ENCODE measurements around the gene SERTAD1.
"Not testable (repeated sequence)": the region's sequence is repeated elsewhere in the genome, so short reads cannot be mapped to it uniquely, and the experiment has no call there.

Gene SERTAD1

GRCh38 chr19:40412866-40413265, 12.9 kb downstream of the SERTAD1 start:
- Histone ChIP-seq H3K4me3 (ENCODE audit: low read depth in 1 of 2, low read length in 2 of 2) (no peak overlapping the region), H3K36me3 (ENCODE audit: control insufficient read depth in 1 of 2, insufficient read depth in 2 of 2, low read length in 2 of 2) (no peaks in the 10 kb centered on the region), H3K9me3 (ENCODE audit: control insufficient read depth in 1 of 2, low read length in 2 of 2) (no peaks in the 10 kb centered on the region), H3K4me1 (ENCODE audit: control insufficient read depth in 1 of 2, insufficient read depth in 2 of 2, low read length in 2 of 2) (peaks cover 0 to 8% of the 10 kb centered on the region in 2 donors), H3K27me3 (ENCODE audit: low read depth, low read length) (no peaks in the 10 kb centered on the region), H3K27ac (ENCODE audit: low read length) (no peak overlapping the region)

- H3K27ac ChIP-seq (ENCODE audit: low read length) = peak overlapping the region; percentile 1
- H3K4me3 ChIP-seq (ENCODE audit: low read depth in 1 of 2, low read length in 2 of 2) = no peak overlapping the region
- H3K4me1 ChIP-seq (ENCODE audit: control insufficient read depth in 1 of 2, insufficient read depth in 2 of 2, low read length in 2 of 2) = peaks cover 0 to 3% of the 10 kb centered on the region in 2 donors
Measured at GRCh38 chr19:40411958-40412499, 13.8 kb downstream of the SERTAD1 start.

GRCh38 chr19:40411125-40411842, 14.5 kb downstream of the SERTAD1 start:
- H3K4me1 ChIP-seq (ENCODE audit: control insufficient read depth in 1 of 2, insufficient read depth in 2 of 2, low read length in 2 of 2) = peaks cover 0 to 3% of the 10 kb centered on the region in 2 donors
- peak overlapping the region; percentile 1 for H3K27ac ChIP-seq (ENCODE audit: low read length)
- no peak overlapping the region for H3K4me3 ChIP-seq (ENCODE audit: low read depth in 1 of 2, low read length in 2 of 2)
- H3K9me3 ChIP-seq (ENCODE audit: control insufficient read depth in 1 of 2, low read length in 2 of 2) = no peaks in the 10 kb centered on the region
- no peaks in the 10 kb centered on the region for H3K36me3 ChIP-seq (ENCODE audit: control insufficient read depth in 1 of 2, insufficient read depth in 2 of 2, low read length in 2 of 2)
- no peaks in the 10 kb centered on the region for H3K27me3 ChIP-seq (ENCODE audit: low read depth, low read length)

More at GRCh38 chr19:40411958-40412499, 13.8 kb downstream of the SERTAD1 start:
- Histone ChIP-seq H3K9me3 (ENCODE audit: control insufficient read depth in 1 of 2, low read length in 2 of 2) (no peaks in the 10 kb centered on the region), H3K27me3 (ENCODE audit: low read depth, low read length) (no peaks in the 10 kb centered on the region), H3K36me3 (ENCODE audit: control insufficient read depth in 1 of 2, insufficient read depth in 2 of 2, low read length in 2 of 2) (no peaks in the 10 kb centered on the region)

GRCh38 chr19:40410030-40410389, 15.8 kb downstream of the SERTAD1 start:
- no peak overlapping the region for H3K27ac ChIP-seq (ENCODE audit: low read length)
- no peaks in the 10 kb centered on the region for H3K9me3 ChIP-seq (ENCODE audit: control insufficient read depth in 1 of 2, low read length in 2 of 2)
- peaks cover 0 to 3% of the 10 kb centered on the region in 2 donors for H3K4me1 ChIP-seq (ENCODE audit: control insufficient read depth in 1 of 2, insufficient read depth in 2 of 2, low read length in 2 of 2)
- no peak overlapping the region for H3K4me3 ChIP-seq (ENCODE audit: low read depth in 1 of 2, low read length in 2 of 2)
- no peaks in the 10 kb centered on the region for H3K36me3 ChIP-seq (ENCODE audit: control insufficient read depth in 1 of 2, insufficient read depth in 2 of 2, low read length in 2 of 2)
- H3K27me3 ChIP-seq (ENCODE audit: low read depth, low read length) = no peaks in the 10 kb centered on the region

GRCh38 chr19:40408598-40408925, 17.2 kb downstream of the SERTAD1 start:
- not testable (repeated sequence) for H3K9me3 ChIP-seq (ENCODE audit: control insufficient read depth in 1 of 2, low read length in 2 of 2); H3K4me3 ChIP-seq (ENCODE audit: low read depth in 1 of 2, low read length in 2 of 2); H3K4me1 ChIP-seq (ENCODE audit: control insufficient read depth in 1 of 2, insufficient read depth in 2 of 2, low read length in 2 of 2); H3K27me3 ChIP-seq (ENCODE audit: low read depth, low read length); H3K36me3 ChIP-seq (ENCODE audit: control insufficient read depth in 1 of 2, insufficient read depth in 2 of 2, low read length in 2 of 2); H3K27ac ChIP-seq (ENCODE audit: low read length)

- no peaks in the 10 kb centered on the region for H3K9me3 ChIP-seq (ENCODE audit: control insufficient read depth in 1 of 2, low read length in 2 of 2)
- H3K4me1 ChIP-seq (ENCODE audit: control insufficient read depth in 1 of 2, insufficient read depth in 2 of 2, low read length in 2 of 2) = peaks cover 3% of the 10 kb centered on the region in 2 donors
- H3K27me3 ChIP-seq (ENCODE audit: low read depth, low read length) = no peaks in the 10 kb centered on the region
- H3K4me3 ChIP-seq (ENCODE audit: low read depth in 1 of 2, low read length in 2 of 2) = no peak overlapping the region
- no peaks in the 10 kb centered on the region for H3K36me3 ChIP-seq (ENCODE audit: control insufficient read depth in 1 of 2, insufficient read depth in 2 of 2, low read length in 2 of 2)
- no peak overlapping the region for H3K27ac ChIP-seq (ENCODE audit: low read length)
Measured at GRCh38 chr19:40407714-40408597, 17.8 kb downstream of the SERTAD1 start.

- Histone ChIP-seq H3K4me1 (ENCODE audit: control insufficient read depth in 1 of 2, insufficient read depth in 2 of 2, low read length in 2 of 2) (peaks cover 0 to 5% of the 10 kb centered on the region in 2 donors), H3K27ac (ENCODE audit: low read length) (no peak overlapping the region), H3K36me3 (ENCODE audit: control insufficient read depth in 1 of 2, insufficient read depth in 2 of 2, low read length in 2 of 2) (no peaks in the 10 kb centered on the region), H3K4me3 (ENCODE audit: low read depth in 1 of 2, low read length in 2 of 2) (peak overlapping the region; percentile 35 to 70), H3K27me3 (ENCODE audit: low read depth, low read length) (no peaks in the 10 kb centered on the region), H3K9me3 (ENCODE audit: control insufficient read depth in 1 of 2, low read length in 2 of 2) (no peaks in the 10 kb centered on the region)
Measured at GRCh38 chr19:40403262-40403984, 22.4 kb downstream of the SERTAD1 start.

- H3K36me3 ChIP-seq (ENCODE audit: control insufficient read depth in 1 of 2, insufficient read depth in 2 of 2, low read length in 2 of 2) = peaks cover 0 to 4% of the 10 kb centered on the region in 2 donors
- H3K27me3 ChIP-seq (ENCODE audit: low read depth, low read length) = no peaks in the 10 kb centered on the region
- no peaks in the 10 kb centered on the region for H3K9me3 ChIP-seq (ENCODE audit: control insufficient read depth in 1 of 2, low read length in 2 of 2)
- peaks cover 0 to 5% of the 10 kb centered on the region in 2 donors for H3K4me1 ChIP-seq (ENCODE audit: control insufficient read depth in 1 of 2, insufficient read depth in 2 of 2, low read length in 2 of 2)
- H3K4me3 ChIP-seq (ENCODE audit: low read depth in 1 of 2, low read length in 2 of 2) = no peak overlapping the region
- H3K27ac ChIP-seq (ENCODE audit: low read length) = no peak overlapping the region
Measured at GRCh38 chr19:40400559-40400958, 25.2 kb downstream of the SERTAD1 start.

GRCh38 chr19:40398417-40399131, 27.2 kb downstream of the SERTAD1 start:
- no peak overlapping the region for H3K4me3 ChIP-seq (ENCODE audit: low read depth in 1 of 2, low read length in 2 of 2)
- H3K4me1 ChIP-seq (ENCODE audit: control insufficient read depth in 1 of 2, insufficient read depth in 2 of 2, low read length in 2 of 2) = peaks cover 0 to 5% of the 10 kb centered on the region in 2 donors
- H3K36me3 ChIP-seq (ENCODE audit: control insufficient read depth in 1 of 2, insufficient read depth in 2 of 2, low read length in 2 of 2) = peaks cover 0 to 4% of the 10 kb centered on the region in 2 donors

GRCh38 chr19:40397568-40397906, 28.3 kb downstream of the SERTAD1 start:
- Histone ChIP-seq H3K36me3 (ENCODE audit: control insufficient read depth in 1 of 2, insufficient read depth in 2 of 2, low read length in 2 of 2) (peaks cover 0 to 4% of the 10 kb centered on the region in 2 donors), H3K27me3 (ENCODE audit: low read depth, low read length) (no peaks in the 10 kb centered on the region), H3K4me3 (ENCODE audit: low read depth in 1 of 2, low read length in 2 of 2) (no peak overlapping the region), H3K9me3 (ENCODE audit: control insufficient read depth in 1 of 2, low read length in 2 of 2) (no peaks in the 10 kb centered on the region), H3K27ac (ENCODE audit: low read length) (no peak overlapping the region), H3K4me1 (ENCODE audit: control insufficient read depth in 1 of 2, insufficient read depth in 2 of 2, low read length in 2 of 2) (no peaks in the 10 kb centered on the region)

More at GRCh38 chr19:40398417-40399131, 27.2 kb downstream of the SERTAD1 start:
- Histone ChIP-seq H3K9me3 (ENCODE audit: control insufficient read depth in 1 of 2, low read length in 2 of 2) (no peaks in the 10 kb centered on the region), H3K27me3 (ENCODE audit: low read depth, low read length) (no peaks in the 10 kb centered on the region), H3K27ac (ENCODE audit: low read length) (no peak overlapping the region)

Measured in muscle layer of duodenum (tissue), 2 donors.